ENCODE measurements around the gene HMCN1. TPM values are rescaled to one million over a fixed set of nuclear protein-coding genes. Genes with fewer than 3 reads are reported as not detected.

The HMCN1 gene
- total RNA-seq, 1 experiment from 2014 or later: 0.31 TPM

- no peaks in the 10 kb centered on the region for H4K20me1 ChIP-seq (ENCODE audit: insufficient read depth)
- DNase-seq: no peak
- TF ChIP-seq CTCF (conservative IDR thresholded peaks at IDR 0.05) (no peak), EZH2 (IDR thresholded peaks at IDR 0.05; ENCODE audit: low read depth) (no peak)
- no peaks in the 10 kb centered on the region for H3K9me2 ChIP-seq (ENCODE audit: insufficient read depth)
- intact Hi-C loops (cut with micrococcal nuclease; ENCODE audit: unreplicated experiment): no loop called here
- ChIA-PET POLR2A (ENCODE audit: unreplicated experiment) (no interaction called here), CTCF (no interaction called here)
- H3K9me3 ChIP-seq (ENCODE audit: insufficient read depth, low read depth): no peaks in the 10 kb centered on the region
- no peaks in the 10 kb centered on the region for H3F3A ChIP-seq (ENCODE audit: insufficient read depth, low read depth)
- H2AFZ ChIP-seq: no peak overlapping the region
- no peaks in the 10 kb centered on the region for H3K27me3 ChIP-seq (ENCODE audit: insufficient read depth, low read depth)
- H3K36me3 ChIP-seq (ENCODE audit: low read depth): no peaks in the 10 kb centered on the region
- H3K27ac ChIP-seq: no peak overlapping the region
- BruUV-seq (replicated peaks): no TSS peak
- H3K4me3 ChIP-seq: no peak overlapping the region
- no peaks in the 10 kb centered on the region for H3K79me2 ChIP-seq (ENCODE audit: low read depth)
- H3K4me2 ChIP-seq: no peak overlapping the region
- H3K4me1 ChIP-seq (replicated peaks; ENCODE audit: insufficient read depth): peaks cover 12% of the 10 kb centered on the region; the same call in 1 of the 2 replicates
Observed at GRCh38 chr1:186043296-186043695, 309.1 kb downstream of the HMCN1 start.

- no peak for TF ChIP-seq CTCF (conservative IDR thresholded peaks at IDR 0.05)
- no peak for TF ChIP-seq EZH2 (IDR thresholded peaks at IDR 0.05; ENCODE audit: low read depth)
- H3K27me3 ChIP-seq (ENCODE audit: insufficient read depth, low read depth): no peaks in the 10 kb centered on the region
- intact Hi-C loops (cut with micrococcal nuclease; ENCODE audit: unreplicated experiment): no loop called here
- H3K9me3 ChIP-seq (ENCODE audit: insufficient read depth, low read depth): no peaks in the 10 kb centered on the region
- H3K4me3 ChIP-seq: no peak overlapping the region
- H3K4me2 ChIP-seq: no peak overlapping the region
- H3K27ac ChIP-seq: no peak overlapping the region
- no peaks in the 10 kb centered on the region for H3K36me3 ChIP-seq (ENCODE audit: low read depth)
- no peaks in the 10 kb centered on the region for H3F3A ChIP-seq (ENCODE audit: insufficient read depth, low read depth)
- H3K4me1 ChIP-seq (replicated peaks; ENCODE audit: insufficient read depth): peaks cover 6% of the 10 kb centered on the region; the same call in 1 of the 2 replicates
- ChIA-PET POLR2A (ENCODE audit: unreplicated experiment) (no interaction called here), CTCF (no interaction called here)
- no peak for DNase-seq
- no peaks in the 10 kb centered on the region for H3K9me2 ChIP-seq (ENCODE audit: insufficient read depth)
- H2AFZ ChIP-seq: no peak overlapping the region
- no peaks in the 10 kb centered on the region for H4K20me1 ChIP-seq (ENCODE audit: insufficient read depth)
- no TSS peak for BruUV-seq (replicated peaks)
- no peaks in the 10 kb centered on the region for H3K79me2 ChIP-seq (ENCODE audit: low read depth)
Observed at GRCh38 chr1:186044079-186044685, 310.0 kb downstream of the HMCN1 start.

- Histone ChIP-seq H3F3A (ENCODE audit: insufficient read depth, low read depth) (no peaks in the 10 kb centered on the region), H3K4me1 (replicated peaks; ENCODE audit: insufficient read depth) (no peaks in the 10 kb centered on the region), H3K9me3 (ENCODE audit: insufficient read depth, low read depth) (0 out of 2 replicates have a peak, but pooled peaks cover 3% of the 10 kb centered on the region), H2AFZ (no peak overlapping the region), H3K27me3 (ENCODE audit: insufficient read depth, low read depth) (no peaks in the 10 kb centered on the region), H3K4me2 (no peak overlapping the region), H3K27ac (no peak overlapping the region), H3K4me3 (no peak overlapping the region), H4K20me1 (ENCODE audit: insufficient read depth) (no peaks in the 10 kb centered on the region), H3K9me2 (ENCODE audit: insufficient read depth) (no peaks in the 10 kb centered on the region), H3K79me2 (ENCODE audit: low read depth) (no peaks in the 10 kb centered on the region), H3K36me3 (ENCODE audit: low read depth) (no peaks in the 10 kb centered on the region)
- no peak for TF ChIP-seq EZH2 (IDR thresholded peaks at IDR 0.05; ENCODE audit: low read depth)
- no peak for TF ChIP-seq CTCF (conservative IDR thresholded peaks at IDR 0.05)
- no TSS peak for BruUV-seq (replicated peaks)
- ChIA-PET POLR2A (ENCODE audit: unreplicated experiment) (no interaction called here), CTCF (no interaction called here)
- intact Hi-C loops (cut with micrococcal nuclease; ENCODE audit: unreplicated experiment): no loop called here
- DNase-seq: no peak
Observed at GRCh38 chr1:186046437-186047211, 312.4 kb downstream of the HMCN1 start.
